H1 (cell line): ENCODE results near the gene SOX30. TPM values are rescaled to one million over a fixed set of nuclear protein-coding genes. Genes with fewer than 3 reads are reported as not detected.
"Not testable (repeated sequence)": the region's sequence is repeated elsewhere in the genome, so short reads cannot be mapped to it uniquely, and the experiment has no call there.

Experiments
- CTCF ChIA-PET: fragments of 300-600 bp; sonication (Branson Sonifier 250); formaldehyde crosslinking; loops from one replicate; lab custom pipeline; 2021; ENCODE audit not compliant: partially characterized antibody; lab: Charles Lee
- POLR2A ChIA-PET: fragments of 300-600 bp; sonication (Branson Sonifier 250); formaldehyde crosslinking; loops from one replicate; lab custom pipeline; 2021; ENCODE audit warnings: inconsistent platforms; ENCODE audit not compliant: partially characterized antibody; lab: Charles Lee
- DNase-seq, 2 experiments: peaks; one replicate each; pipeline versions ENCODE4 v3.0.0 to v3.0.0-alpha.2; 2010 to 2022; ENCODE audit warnings: low spot score in 2 of 2, low read depth in 1 of 2, mixed read lengths in 1 of 2
- FAIRE-seq: peaks from 2 replicates; lab custom pipeline; 2011; peaks lifted over from hg19 to GRCh38; lab: Jason Lieb, UNC
- H2AFZ ChIP-seq: 2 replicates; pipeline ENCODE4 v1.8.1; 2012; ENCODE audit warnings: low read length, inconsistent platforms
- H2AK5ac ChIP-seq: 2 replicates; pipeline ENCODE4 v1.6.1; 2013; ENCODE audit warnings: low read depth, low read length
- H2BK120ac ChIP-seq: replicated peaks from 2 replicates; pipeline ENCODE3; 2013; ENCODE audit warnings: low read depth, low read length, inconsistent platforms
- H2BK12ac ChIP-seq: 2 replicates; pipeline ENCODE4 v1.6.1; 2013; ENCODE audit warnings: low read depth, low read length
- H2BK15ac ChIP-seq: 2 replicates; pipeline ENCODE4 v1.6.1; 2013; ENCODE audit warnings: low read length
- H2BK20ac ChIP-seq: 2 replicates; pipeline ENCODE4 v1.6.1; 2013; ENCODE audit warnings: low read length
- H2BK5ac ChIP-seq: 2 replicates; pipeline ENCODE4 v1.6.1; 2013; ENCODE audit warnings: low read depth, low read length
- H3K14ac ChIP-seq: 2 replicates; pipeline ENCODE4 v1.6.1; 2013; ENCODE audit warnings: inconsistent platforms; ENCODE audit not compliant: insufficient read length
- H3K18ac ChIP-seq: 2 replicates; pipeline ENCODE4 v1.6.1; 2013; ENCODE audit warnings: low read length; ENCODE audit errors: extremely low read depth
- H3K23ac ChIP-seq: 2 replicates; pipeline ENCODE4 v1.6.1; 2013; ENCODE audit warnings: inconsistent platforms; ENCODE audit not compliant: insufficient read length
- H3K23me2 ChIP-seq: 2 replicates; pipeline ENCODE4 v1.6.1; 2013; ENCODE audit warnings: low read depth, low read length
- H3K27ac ChIP-seq: 2 replicates; pipeline ENCODE4 v1.6.1; 2011; ENCODE audit warnings: low read depth, low read length, inconsistent platforms
- H3K27me3 ChIP-seq, 4 experiments: replicated peaks in 1 of 4; 1 replicate in 1 of 4; 2 replicates in 3 of 4; pipeline versions ENCODE4 v1.6.1 to v1.8.1; 2011 to 2013; ENCODE audit warnings: low read length in 3 of 4, mild to moderate bottlenecking in 3 of 4, inconsistent platforms in 2 of 4, mixed read lengths in 2 of 4, moderate library complexity in 1 of 4; ENCODE audit not compliant: control insufficient read depth in 3 of 4, insufficient read depth in 3 of 4; ENCODE audit errors: extremely low read depth in 1 of 4
- H3K36me3 ChIP-seq, 4 experiments: 2 replicates each; pipeline versions ENCODE4 v1.6.1 to v1.8.1; 2011 to 2013; ENCODE audit warnings: mild to moderate bottlenecking in 4 of 4, low read length in 3 of 4, moderate library complexity in 2 of 4, control low read depth in 1 of 4, inconsistent platforms in 1 of 4; ENCODE audit not compliant: insufficient read depth in 4 of 4, control insufficient read depth in 2 of 4
- H3K4ac ChIP-seq: replicated peaks from 2 replicates; pipeline ENCODE3; 2013; ENCODE audit warnings: low read length, low read depth, mixed read lengths, inconsistent platforms; ENCODE audit not compliant: insufficient read length
- H3K4me1 ChIP-seq, 4 experiments: replicated peaks in 1 of 4; 1 replicate in 1 of 4; 2 replicates in 3 of 4; pipeline versions ENCODE4 v1.6.1 to v1.8.1; 2011 to 2013; ENCODE audit warnings: low read length in 3 of 4, inconsistent platforms in 2 of 4, mixed read lengths in 1 of 4; ENCODE audit not compliant: insufficient read depth in 4 of 4, control insufficient read depth in 3 of 4
- H3K4me2 ChIP-seq, 2 experiments: 2 replicates each; pipeline versions ENCODE4 v1.6.1 to v1.8.1; 2011 to 2013; ENCODE audit warnings: low read depth in 2 of 2, low read length in 2 of 2, control low read depth in 1 of 2, inconsistent platforms in 1 of 2, mild to moderate bottlenecking in 1 of 2; ENCODE audit not compliant: insufficient read depth in 1 of 2
- H3K4me3 ChIP-seq, 4 experiments: fragments of 200-600, 300-600 bp in 1 of 4; sonication (generic), shearing (Covaris generic), sonication (Bioruptor Twin) in 1 of 4; 2 replicates each; pipeline versions ENCODE4 v1.5.1 to v1.8.1; 2011 to 2016; ENCODE audit warnings: low read length in 4 of 4, low read depth in 3 of 4, control low read depth in 2 of 4, inconsistent platforms in 2 of 4, mild to moderate bottlenecking in 2 of 4, mixed read lengths in 1 of 4, moderate library complexity in 1 of 4; ENCODE audit not compliant: insufficient read depth in 2 of 4; ENCODE audit errors: extremely low read depth in 1 of 4
- H3K56ac ChIP-seq: replicated peaks from 2 replicates; pipeline ENCODE3; 2013; ENCODE audit warnings: low read depth, mild to moderate bottlenecking, mixed read lengths, low read length, inconsistent platforms; ENCODE audit not compliant: insufficient read length
- H3K79me1 ChIP-seq: 2 replicates; pipeline ENCODE4 v1.6.1; 2013; ENCODE audit warnings: low read depth, low read length, control low read depth
- H3K79me2 ChIP-seq, 2 experiments: 2 replicates each; pipeline versions ENCODE4 v1.6.1 to v1.8.1; 2012 to 2013; ENCODE audit warnings: low read length in 2 of 2, mild to moderate bottlenecking in 2 of 2, inconsistent platforms in 1 of 2; ENCODE audit not compliant: insufficient read depth in 2 of 2, control insufficient read depth in 1 of 2
- H3K9ac ChIP-seq, 4 experiments: replicated peaks in 1 of 4; 1 replicate in 1 of 4; 2 replicates in 3 of 4; pipeline versions ENCODE4 v1.6.1 to v1.8.1; 2011 to 2013; ENCODE audit warnings: low read depth in 3 of 4, low read length in 3 of 4, control low read depth in 2 of 4, mild to moderate bottlenecking in 2 of 4, moderate library complexity in 2 of 4, inconsistent platforms in 1 of 4; ENCODE audit errors: extremely low read depth in 1 of 4
- H3K9me3 ChIP-seq, 2 experiments: 2 replicates each; pipeline versions ENCODE4 v1.6.1 to v1.8.1; 2012 to 2013; ENCODE audit warnings: mild to moderate bottlenecking in 2 of 2, moderate library complexity in 2 of 2, control low read depth in 1 of 2, inconsistent platforms in 1 of 2, low read depth in 1 of 2, low read length in 1 of 2, mixed read lengths in 1 of 2; ENCODE audit not compliant: insufficient read depth in 2 of 2
- H4K20me1 ChIP-seq, 2 experiments: replicated peaks in 1 of 2; 2 replicates each; pipeline versions ENCODE3 to v1.8.1; 2011 to 2013; ENCODE audit warnings: inconsistent platforms in 2 of 2, low read length in 2 of 2, mild to moderate bottlenecking in 1 of 2; ENCODE audit not compliant: insufficient read depth in 2 of 2, control insufficient read depth in 1 of 2
- H4K5ac ChIP-seq: 2 replicates; pipeline ENCODE4 v1.6.1; 2013; ENCODE audit warnings: low read length, low read depth, mixed read lengths, inconsistent platforms; ENCODE audit not compliant: insufficient read length
- H4K8ac ChIP-seq: 2 replicates; pipeline ENCODE4 v1.8.0; 2013; ENCODE audit warnings: mild to moderate bottlenecking, moderate library complexity, low read length, inconsistent platforms; ENCODE audit not compliant: insufficient read depth; ENCODE audit errors: extremely low read depth
- H4K91ac ChIP-seq: replicated peaks from 2 replicates; pipeline ENCODE3; 2013; ENCODE audit warnings: low read length, mixed read lengths, inconsistent platforms; ENCODE audit not compliant: insufficient read length
- WGBS, 2 experiments: shearing (Covaris generic) in 1 of 2; methylation state at CpG; one replicate each; pipeline versions ENCODE4 v1.1.6 to v1.1.7; 2013 to 2015; ENCODE audit warnings: low lambda C conversion rate in 2 of 2, mixed read lengths in 2 of 2, inconsistent platforms in 1 of 2, low coverage in 1 of 2, missing lambda C conversion rate in 1 of 2; ENCODE audit not compliant: insufficient replicate concordance in 2 of 2, insufficient coverage in 1 of 2, insufficient read length in 1 of 2; ENCODE audit errors: extremely low coverage in 1 of 2, missing lambda C conversion rate in 1 of 2; 5-methylcytosine and 5-hydroxymethylcytosine counted together
- polyA plus RNA-seq, 7 experiments: library from polyadenylated mRNA; depleted of rRNA in 3 of 7; stranded (reverse) in 5 of 7; unstranded in 2 of 7; fragments of >200 nt in 5 of 7; fragments of 200-250 nt in 2 of 7; gene quantifications; 1 replicate in 5 of 7; 2 replicates in 1 of 7; 4 replicates in 1 of 7; pipeline versions ENCODE4 v1.2.1 to v1.2.3, GENCODE V29; 2011 to 2013; ENCODE audit warnings: missing spikeins in 2 of 7, mixed read lengths in 2 of 7
- total RNA-seq: library from RNA; stranded (reverse); fragmentation: NEBNext Ultra II Directional; extraction: Animal tissue kit (Norgen Biotek cat#: 25700); gene quantifications from 2 replicates; pipeline ENCODE4 v1.2.1, GENCODE V29; 2021

SOX30 gene
- total and polyA plus RNA-seq, 2 of the 8 experiments (the other 6 are each of a cell fraction or from before 2014, with no cell fraction given) = 0.35 TPM; not detected in 1

DNA sequence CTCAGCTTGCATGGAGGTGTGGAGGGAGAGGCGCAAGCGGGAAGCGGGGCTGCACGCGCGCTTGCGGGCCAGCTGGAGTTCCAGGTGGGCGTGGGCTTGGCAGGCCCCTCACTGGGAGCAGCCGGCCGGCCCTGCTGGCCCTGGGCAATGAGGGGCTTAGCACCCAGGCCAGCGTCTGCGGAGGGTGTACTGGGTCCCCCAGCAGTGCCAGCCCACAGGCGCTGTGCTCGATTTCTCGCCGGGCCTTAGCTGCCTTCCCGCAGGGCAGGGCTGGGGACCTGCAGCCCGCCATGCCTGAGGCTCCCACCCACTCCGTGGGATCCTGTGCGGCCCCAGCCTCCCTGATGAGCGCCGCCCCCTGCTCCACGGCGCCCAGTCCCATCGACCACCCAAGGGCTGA is 41.6 kb upstream of the SOX30 start:
- 97% methylated on average over 15 of the region's 25 CpGs; no CpG with 5 or more reads in 1 of the 2 experiments for WGBS, 2 experiments
- H3K9ac ChIP-seq, H3K27ac ChIP-seq, H2AFZ ChIP-seq, H3K23ac ChIP-seq, FAIRE-seq, H2BK12ac ChIP-seq, H3K14ac ChIP-seq, H3K79me2 ChIP-seq, H3K79me1 ChIP-seq, H4K91ac ChIP-seq, H3K56ac ChIP-seq, H3K36me3 ChIP-seq, H2BK15ac ChIP-seq, H3K27me3 ChIP-seq, H4K20me1 ChIP-seq, H3K4me2 ChIP-seq, H2AK5ac ChIP-seq, H2BK5ac ChIP-seq, H3K4me1 ChIP-seq, H2BK120ac ChIP-seq, H4K8ac ChIP-seq, H2BK20ac ChIP-seq, H3K23me2 ChIP-seq, H3K4me3 ChIP-seq, DNase-seq, H3K4ac ChIP-seq, H3K18ac ChIP-seq, H4K5ac ChIP-seq: not testable (repeated sequence)
- ChIA-PET POLR2A (interaction anchor here (1.5 kb wide), 1 partner anchor 38 kb away, joined by 4 read pairs; the partner anchor contains the start of gene THG1L), CTCF (interaction anchor here (1.4 to 3.4 kb wide), 3 partner anchors 14 to 49 kb away, joined by 4 to 10 read pairs (median 4); partner anchors contain the start of gene LSM11)
- H3K9me3 ChIP-seq = peaks cover 15 to 19% of the 10 kb centered on the region in 2 experiments; a peak in 3 of 4 replicates
